ENCODE data around the gene BSPH1.
"Not testable (repeated sequence)": the region's sequence is repeated elsewhere in the genome, so short reads cannot be mapped to it uniquely, and the experiment has no call there.

The BSPH1 gene, protein sequence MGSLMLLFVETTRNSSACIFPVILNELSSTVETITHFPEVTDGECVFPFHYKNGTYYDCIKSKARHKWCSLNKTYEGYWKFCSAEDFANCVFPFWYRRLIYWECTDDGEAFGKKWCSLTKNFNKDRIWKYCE

DNA sequence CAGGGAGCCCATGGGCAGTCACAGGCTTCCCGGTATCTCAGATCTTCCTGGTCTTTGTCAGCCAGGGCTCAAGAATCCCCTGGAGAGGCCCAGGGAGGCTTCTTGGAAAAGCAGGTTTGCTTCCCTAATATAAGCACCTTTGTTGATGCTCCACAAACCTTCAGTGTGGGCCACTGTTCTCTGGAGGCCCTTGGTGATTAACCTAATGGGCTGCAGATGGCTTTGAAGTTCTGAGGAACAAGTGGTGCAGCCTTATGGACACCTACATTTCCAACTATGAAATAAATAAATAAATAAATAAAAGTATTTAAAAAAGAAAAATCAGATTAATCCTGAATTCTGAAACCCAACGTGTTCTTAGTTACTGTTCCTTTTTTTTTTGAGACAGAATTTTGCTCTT lies at the start of gene BSPH1:
BSPH1 (minus strand) TSS at position 101 of the 400 bp plus-strand sequence; CDS start at position 12, 89 bp downstream.
- DNase-seq (ENCODE audit: low spot score) = no peak

- DNase-seq (ENCODE audit: low spot score) = no peak
Measured at GRCh38 chr19:48036765-48037164, 44.8 kb upstream of the BSPH1 start.

- no peak for DNase-seq (ENCODE audit: low spot score)
Measured at GRCh38 chr19:48033604-48034003, 41.6 kb upstream of the BSPH1 start.

DNA sequence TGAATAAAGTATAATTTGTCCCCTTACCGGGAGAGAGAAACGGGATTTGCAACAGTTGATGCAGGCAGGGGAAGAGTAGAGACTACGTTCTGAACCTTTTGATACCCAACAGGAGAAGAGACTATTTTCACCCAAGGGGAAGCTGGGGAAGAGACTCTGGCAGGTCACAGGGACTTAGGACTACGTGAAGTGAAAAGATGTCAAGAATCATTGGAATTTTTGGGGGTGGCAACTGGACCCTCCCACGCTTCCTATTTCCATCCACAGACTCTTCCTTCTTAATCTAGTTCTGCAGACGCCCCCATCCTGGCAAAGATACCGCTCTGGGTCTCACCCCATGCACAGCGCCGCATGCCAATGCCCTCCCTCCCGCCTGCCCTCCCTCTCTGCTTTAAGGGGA lies 38.1 kb upstream of the BSPH1 start:
- no peak for DNase-seq (ENCODE audit: low spot score)

DNA sequence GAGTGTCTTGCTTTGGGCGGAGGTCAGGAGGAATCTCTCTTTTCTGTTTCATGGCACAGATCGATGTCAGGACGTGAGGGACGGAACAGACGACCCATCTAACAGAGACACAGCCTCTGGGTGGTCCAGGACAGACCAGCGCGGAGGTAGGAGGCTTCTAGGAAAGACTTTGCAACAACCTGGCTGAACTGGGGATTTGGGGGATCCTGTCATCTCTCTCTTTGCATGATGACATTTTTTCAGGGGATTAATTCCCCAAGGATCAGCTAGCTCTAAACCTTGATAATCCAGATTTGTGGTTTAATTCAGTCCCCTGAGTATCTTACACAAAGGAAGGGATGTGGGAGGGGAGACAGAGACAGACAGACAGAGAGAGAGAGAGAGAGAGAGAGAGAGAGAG lies 37.5 kb upstream of the BSPH1 start:
- no peak for DNase-seq (ENCODE audit: low spot score)

GRCh38 chr19:48025480-48025879 lies 33.5 kb upstream of the BSPH1 start:
- no peak for DNase-seq (ENCODE audit: low spot score)

DNA sequence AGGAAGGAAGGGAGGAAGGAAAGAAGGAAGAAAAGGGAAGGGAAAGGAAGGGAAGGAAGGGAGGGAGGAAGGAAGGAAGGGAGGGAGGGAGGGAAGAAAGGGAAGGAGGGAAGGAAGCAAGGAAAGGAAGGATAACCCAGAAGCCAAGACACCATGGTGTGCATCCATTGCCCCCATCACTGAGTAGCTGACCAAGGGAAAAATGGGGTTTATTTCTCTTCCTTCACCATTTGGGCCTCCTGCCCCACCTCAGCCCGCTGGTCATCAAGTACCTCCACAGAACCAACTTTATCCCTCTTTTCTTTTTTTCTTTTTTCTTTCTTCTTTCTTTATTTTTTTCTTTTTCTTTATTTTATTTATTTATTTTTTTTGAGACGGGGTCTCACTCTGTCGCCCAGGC lies 31.5 kb upstream of the BSPH1 start:
- DNase-seq (ENCODE audit: low spot score) = no peak

GRCh38 chr19:48023011-48023410 lies 31.0 kb upstream of the BSPH1 start:
- DNase-seq (ENCODE audit: low spot score) = no peak

- DNase-seq (ENCODE audit: low spot score) = no peak
Measured at GRCh38 chr19:48020686-48021085, 28.7 kb upstream of the BSPH1 start.

- DNase-seq (ENCODE audit: low spot score) = no peak
Measured at GRCh38 chr19:48010932-48011758, 19.2 kb upstream of the BSPH1 start.

DNA sequence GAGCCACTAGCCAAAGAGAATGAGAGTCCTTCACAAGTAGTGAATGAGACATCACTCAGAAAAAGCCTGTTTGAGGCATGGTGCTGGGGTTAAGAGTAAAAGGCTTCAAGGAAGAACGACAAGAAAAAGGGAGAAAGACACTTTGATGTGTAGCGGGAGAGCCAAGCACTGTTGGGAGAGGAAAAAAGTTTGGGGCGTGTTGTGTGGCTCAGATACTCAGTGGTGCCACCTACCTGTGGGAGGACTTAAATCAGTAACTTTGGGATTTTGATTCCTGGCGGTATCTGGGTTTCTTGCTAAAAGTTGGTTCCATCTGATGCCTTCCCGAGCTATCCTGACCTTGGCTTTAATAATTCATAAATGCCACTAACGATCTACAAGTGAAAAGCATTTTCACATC lies 14.8 kb upstream of the BSPH1 start:
- DNase-seq (ENCODE audit: low spot score) = no peak

DNA sequence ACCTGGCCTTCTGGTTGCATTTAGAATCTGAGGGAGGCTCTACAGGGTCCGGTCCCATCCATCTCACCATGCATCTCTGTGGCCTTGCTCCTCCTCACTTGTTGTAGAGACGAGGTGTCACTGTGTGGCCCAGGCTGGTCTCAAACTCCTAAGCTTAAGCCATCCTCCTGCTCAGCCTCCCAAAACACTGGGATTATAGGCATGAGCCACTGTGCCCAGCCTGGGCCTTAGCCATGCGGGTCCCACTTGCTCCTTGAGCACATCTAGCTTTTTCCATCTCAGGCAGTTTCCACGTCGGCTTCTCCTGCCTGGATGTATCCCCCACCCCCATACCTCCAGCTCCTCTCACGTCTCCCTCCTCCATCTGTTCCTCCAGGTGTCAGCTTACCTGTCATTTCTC lies 12.3 kb upstream of the BSPH1 start:
- no peak for DNase-seq (ENCODE audit: low spot score)

- no peak for DNase-seq (ENCODE audit: low spot score)
Measured at GRCh38 chr19:48000846-48001245, 8.9 kb upstream of the BSPH1 start.

GRCh38 chr19:47998800-47999199 lies 6.8 kb upstream of the BSPH1 start:
- DNase-seq (ENCODE audit: low spot score) = no peak

DNA sequence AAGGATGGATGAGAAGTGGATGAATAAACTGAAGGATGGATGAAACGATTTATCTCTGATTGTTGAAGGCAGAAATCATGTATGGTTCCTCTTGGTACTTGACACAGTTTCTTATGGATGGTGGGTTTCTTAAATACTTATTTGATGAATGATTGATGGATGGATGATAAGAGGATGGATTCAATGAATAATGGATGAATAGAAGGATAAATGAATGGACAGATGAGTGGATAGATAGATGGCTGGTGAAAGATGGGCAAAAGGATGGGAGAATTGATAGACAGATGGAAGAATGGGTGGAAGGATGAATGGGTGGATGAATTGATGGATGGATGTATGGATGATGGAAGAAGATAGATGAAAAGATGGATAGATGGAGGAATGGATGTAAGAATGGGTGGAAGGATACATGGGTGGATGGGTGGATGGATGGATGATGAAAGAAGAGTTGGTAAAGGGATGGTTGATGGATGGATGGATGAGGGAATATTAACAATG lies 4.3 kb upstream of the BSPH1 start:
- no peak for DNase-seq (ENCODE audit: low spot score)

DNA sequence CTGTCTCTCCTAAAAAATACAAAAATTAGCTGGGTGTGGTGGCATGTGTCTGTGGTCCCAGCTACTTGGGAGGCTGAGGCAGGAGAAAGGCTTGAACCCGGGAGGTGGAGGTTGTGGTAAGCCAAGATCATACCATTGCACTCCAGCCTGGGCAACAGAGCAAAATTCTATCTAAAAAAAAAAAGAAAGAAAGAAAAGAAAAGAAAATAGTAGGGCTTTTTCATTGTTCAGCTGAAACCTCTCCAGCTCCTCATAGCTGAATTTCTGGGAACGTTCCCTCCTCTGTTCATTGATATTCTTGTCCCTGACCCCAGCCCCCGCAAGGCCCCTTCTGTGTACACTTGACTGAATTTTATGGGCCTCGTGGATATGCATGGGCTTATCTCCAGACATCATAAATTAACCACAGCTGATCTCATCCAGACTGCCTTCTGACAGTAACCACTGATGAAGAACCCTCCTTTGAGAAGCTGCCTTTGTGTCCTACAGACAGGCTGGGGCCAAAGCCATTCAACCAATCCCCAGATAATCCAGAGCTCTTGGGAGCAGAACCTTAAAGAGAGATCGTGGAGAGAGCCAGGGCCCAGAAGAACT lies 2.3 kb upstream of the BSPH1 start, which contains the start of gene ELSPBP1:
ELSPBP1 (plus strand) TSS at position 424 of the 594 bp plus-strand sequence. CDS start 14,036 bp downstream, outside the sequence.
- DNase-seq (ENCODE audit: low spot score) = no peak

- no peak for DNase-seq (ENCODE audit: low spot score)
Measured at GRCh38 chr19:47991191-47991808, 670 bp downstream of the BSPH1 start.

DNA sequence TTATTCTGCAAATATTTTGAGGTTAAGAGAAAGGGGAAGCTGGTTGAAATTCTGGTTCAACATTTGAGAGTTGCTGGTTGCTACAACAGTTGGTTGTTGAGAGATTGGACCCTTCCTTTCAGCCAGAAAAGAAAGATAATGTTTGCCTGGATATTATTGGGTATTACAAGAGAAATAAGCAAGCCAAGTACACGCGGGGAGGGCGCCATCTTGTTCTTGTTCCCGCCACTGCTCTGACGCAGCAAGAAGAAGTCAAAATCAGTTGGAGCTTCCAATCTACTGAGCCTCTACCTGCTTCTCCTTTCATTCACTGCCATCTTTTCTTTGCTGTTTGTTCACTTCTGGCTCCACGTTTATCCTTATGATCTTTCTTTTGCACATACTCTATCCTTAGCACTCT lies 18.4 kb downstream of the BSPH1 start:
- DNase-seq (ENCODE audit: low spot score) = no peak

DNA sequence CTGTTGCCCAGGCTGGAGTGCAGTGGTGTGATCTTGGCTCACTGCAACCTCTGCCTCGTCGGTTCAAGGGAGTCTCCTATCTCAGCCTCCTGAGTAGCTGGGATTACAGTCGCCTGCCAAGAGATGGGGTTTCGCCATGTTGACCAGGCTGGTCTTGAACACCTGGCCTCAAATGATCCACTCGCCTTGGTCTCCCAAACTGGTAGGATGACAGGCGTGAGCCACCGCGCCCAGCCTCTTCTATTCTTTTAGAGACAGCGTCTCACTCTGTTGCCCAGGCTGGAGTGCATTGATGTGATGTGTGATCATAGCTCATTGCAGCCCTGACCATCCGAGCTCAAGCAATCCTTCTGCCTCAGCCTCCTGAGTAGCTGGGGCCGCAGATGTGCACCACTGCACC lies 36.0 kb downstream of the BSPH1 start:
- not testable (repeated sequence) for DNase-seq (ENCODE audit: low spot score)

DNA sequence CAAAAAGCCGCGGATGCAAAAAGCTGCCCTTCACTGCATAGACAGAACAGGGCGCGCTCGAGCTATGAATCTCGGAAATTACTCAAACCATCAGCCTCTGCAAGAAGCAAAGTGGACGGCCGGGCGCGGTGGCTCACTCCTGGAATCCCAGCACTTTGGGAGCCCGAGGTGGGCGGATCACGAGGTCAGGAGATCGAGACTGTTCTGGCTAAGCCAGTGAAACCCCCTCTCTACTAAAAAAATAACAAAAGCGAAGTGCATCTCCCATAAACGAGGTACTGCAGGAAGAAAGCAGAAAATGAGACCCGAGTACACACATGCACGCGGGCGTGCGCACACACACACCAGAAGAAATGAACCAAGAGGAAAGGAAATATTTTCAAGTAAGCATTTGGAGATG lies 39.8 kb downstream of the BSPH1 start:
- not testable (repeated sequence) for DNase-seq (ENCODE audit: low spot score)

DNA sequence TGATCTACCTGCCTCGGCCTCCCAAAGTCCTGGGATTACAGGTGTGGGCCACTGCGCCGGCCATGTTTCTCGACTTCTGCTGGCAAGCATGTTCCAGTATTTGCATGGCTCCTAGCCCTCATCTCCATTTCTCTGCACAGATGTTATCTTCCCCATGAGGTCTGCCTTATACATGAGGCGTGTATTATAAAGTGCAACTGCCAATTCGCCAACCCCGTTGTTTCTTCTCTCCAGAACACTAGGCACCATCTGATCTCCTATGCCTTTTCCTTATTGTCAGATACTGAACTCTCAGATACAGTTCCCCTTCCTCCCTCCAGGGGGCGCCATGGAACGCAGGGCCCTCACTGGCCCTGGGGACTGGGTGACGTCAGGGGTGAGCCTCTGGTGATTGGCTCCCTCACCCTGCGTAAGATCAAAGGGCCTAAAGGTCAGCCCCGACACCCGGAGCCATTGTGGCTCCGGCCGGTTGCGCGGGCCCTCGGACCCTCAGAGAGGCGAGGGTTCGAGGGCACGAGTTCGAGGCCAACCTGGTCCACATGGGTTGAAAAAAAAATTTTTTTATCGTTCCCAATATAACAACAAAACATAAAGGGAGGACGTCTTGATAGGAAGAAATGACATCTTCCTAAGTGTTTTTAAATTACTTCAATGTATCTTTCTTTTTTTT lies 42.0 kb downstream of the BSPH1 start:
- DNase-seq (ENCODE audit: low spot score) = not testable (repeated sequence)

DNA sequence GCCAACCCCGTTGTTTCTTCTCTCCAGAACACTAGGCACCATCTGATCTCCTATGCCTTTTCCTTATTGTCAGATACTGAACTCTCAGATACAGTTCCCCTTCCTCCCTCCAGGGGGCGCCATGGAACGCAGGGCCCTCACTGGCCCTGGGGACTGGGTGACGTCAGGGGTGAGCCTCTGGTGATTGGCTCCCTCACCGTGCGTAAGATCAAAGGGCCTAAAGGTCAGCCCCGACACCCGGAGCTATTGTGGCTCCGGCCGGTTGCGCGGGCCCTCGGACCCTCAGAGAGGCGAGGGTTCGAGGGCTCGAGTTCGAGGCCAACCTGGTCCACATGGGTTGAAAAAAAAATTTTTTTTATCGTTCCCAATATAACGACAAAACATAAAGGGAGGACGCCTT lies 63.4 kb downstream of the BSPH1 start:
- DNase-seq (ENCODE audit: low spot score) = not testable (repeated sequence)

All from Ammon's horn (tissue), 1 donor.